ENCODE measurements around the gene WFIKKN2.

The WFIKKN2 gene

DNA sequence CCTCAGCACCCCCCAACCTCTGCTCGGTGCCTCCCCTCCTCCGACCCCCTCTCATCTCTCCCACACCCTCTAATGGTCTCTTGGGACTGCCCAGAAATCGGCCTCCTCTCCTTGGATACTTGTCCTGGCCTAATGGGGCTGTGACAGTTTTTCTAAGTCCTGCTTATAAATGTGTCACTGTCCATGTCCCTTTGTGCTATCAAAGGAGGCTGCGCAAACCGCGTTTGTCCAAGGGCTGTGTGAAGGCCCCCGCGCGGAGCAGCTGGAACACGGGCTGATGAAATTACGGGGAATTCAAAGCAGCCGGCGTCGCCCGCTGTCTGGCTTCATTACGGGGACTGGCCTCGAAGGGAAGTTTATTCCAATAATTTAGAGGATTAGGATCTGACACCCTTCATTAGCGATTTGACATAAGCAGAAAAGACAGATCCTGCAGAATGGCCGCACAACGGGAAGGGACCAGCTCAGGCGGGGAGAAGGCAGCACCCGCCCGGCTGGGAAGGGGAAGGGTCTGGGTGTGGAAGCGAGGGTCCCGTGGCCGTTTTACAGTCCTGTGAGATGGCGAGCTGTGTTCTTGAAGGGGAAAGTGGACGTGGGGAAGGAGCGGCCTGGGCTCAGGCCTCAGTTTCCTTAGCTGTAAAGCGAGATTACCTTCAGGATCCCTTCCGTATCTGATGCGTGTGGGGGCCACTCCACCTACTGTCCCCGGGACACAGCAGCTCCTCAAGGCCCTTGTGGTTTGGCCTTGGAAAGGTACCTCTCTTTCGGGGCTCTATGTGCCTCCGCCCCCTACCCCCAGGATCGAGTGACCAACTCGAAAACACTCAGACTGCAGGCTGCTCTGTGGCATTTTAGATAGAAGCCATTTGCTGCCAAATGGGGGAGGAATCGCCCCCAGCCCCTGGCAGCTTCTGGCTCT lies 1.6 kb upstream of the WFIKKN2 start:
- DNase-seq (ENCODE audit: low read depth) = no peak
- TF ChIP-seq, protein P1, sequence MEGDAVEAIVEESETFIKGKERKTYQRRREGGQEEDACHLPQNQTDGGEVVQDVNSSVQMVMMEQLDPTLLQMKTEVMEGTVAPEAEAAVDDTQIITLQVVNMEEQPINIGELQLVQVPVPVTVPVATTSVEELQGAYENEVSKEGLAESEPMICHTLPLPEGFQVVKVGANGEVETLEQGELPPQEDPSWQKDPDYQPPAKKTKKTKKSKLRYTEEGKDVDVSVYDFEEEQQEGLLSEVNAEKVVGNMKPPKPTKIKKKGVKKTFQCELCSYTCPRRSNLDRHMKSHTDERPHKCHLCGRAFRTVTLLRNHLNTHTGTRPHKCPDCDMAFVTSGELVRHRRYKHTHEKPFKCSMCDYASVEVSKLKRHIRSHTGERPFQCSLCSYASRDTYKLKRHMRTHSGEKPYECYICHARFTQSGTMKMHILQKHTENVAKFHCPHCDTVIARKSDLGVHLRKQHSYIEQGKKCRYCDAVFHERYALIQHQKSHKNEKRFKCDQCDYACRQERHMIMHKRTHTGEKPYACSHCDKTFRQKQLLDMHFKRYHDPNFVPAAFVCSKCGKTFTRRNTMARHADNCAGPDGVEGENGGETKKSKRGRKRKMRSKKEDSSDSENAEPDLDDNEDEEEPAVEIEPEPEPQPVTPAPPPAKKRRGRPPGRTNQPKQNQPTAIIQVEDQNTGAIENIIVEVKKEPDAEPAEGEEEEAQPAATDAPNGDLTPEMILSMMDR (IDR thresholded peaks at IDR 0.05; ENCODE audit: low read length, missing control alignments) = no peak
- H3K4me3 ChIP-seq (replicated peaks; ENCODE audit: low read depth, low read length) = no peak overlapping the region

DNA sequence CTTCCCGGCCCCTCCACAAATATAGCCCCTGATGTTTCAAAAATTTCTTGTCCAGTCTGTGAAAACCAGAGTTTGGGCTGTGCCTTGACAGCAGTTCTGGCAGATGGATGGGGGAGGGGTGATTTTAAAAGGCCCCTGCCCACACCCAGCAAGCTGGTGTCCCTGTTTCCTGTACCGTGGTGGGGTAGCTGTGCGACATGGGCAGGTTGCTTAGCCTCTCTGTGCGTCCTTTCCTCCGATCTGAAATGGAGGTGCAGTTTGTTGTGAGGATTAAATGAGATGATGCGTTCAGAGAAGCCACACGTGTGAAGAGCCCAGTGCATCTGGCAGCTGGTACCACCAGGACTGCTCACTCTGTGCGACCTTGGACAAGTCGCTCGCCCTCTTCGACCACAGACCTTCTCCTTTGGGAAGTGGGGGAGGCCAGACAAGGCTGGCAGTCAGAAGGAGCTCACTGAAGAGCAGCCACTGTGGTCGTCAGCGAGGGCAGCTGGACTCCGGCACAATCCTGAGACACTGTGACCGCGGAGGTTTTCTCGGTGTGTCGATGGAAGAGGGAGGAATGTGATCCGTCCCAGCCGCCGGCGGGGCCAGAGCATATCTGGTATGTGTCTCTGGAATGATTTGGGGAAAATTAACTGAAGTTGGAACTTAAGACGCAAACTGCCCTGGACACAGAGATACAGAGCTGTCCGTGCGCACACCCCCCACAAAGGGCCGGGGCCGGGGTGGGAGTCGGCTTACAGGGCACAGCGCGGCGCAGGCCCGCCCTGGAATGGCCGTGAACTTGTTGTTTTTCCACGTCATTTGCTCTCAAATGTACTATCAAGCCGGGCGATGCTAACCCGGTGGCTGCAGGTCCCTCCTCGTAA lies 721 bp upstream of the WFIKKN2 start:
- TF ChIP-seq, protein P1 (IDR thresholded peaks at IDR 0.05; ENCODE audit: low read length, missing control alignments) = no peak
- H3K4me3 ChIP-seq (replicated peaks; ENCODE audit: low read depth, low read length) = peak overlapping the region; percentile 14
- peak; percentile 42 for DNase-seq (ENCODE audit: low read depth)

DNA sequence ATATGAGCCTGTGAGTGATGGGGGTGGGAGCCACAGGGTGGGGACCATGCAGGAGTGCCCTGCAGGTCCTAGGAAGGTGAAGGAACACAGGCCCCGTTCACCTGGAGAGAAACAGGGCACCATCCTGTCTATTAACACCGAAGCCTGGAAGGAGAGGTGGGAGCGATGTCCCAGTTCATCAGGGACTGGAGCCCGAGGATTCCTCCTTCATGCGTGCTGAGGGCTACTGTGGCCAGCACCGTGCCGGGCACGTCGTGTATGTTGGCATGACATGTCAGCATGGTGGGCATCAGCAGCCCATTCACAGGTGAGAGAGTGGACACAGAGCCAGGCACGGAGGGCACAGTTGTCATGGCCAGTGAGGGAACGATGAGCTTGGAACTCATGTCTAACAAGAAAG lies 1.4 kb downstream of the WFIKKN2 start:
- TF ChIP-seq, protein P1 (IDR thresholded peaks at IDR 0.05; ENCODE audit: low read length, missing control alignments) = no peak
- DNase-seq (ENCODE audit: low read depth) = no peak

DNA sequence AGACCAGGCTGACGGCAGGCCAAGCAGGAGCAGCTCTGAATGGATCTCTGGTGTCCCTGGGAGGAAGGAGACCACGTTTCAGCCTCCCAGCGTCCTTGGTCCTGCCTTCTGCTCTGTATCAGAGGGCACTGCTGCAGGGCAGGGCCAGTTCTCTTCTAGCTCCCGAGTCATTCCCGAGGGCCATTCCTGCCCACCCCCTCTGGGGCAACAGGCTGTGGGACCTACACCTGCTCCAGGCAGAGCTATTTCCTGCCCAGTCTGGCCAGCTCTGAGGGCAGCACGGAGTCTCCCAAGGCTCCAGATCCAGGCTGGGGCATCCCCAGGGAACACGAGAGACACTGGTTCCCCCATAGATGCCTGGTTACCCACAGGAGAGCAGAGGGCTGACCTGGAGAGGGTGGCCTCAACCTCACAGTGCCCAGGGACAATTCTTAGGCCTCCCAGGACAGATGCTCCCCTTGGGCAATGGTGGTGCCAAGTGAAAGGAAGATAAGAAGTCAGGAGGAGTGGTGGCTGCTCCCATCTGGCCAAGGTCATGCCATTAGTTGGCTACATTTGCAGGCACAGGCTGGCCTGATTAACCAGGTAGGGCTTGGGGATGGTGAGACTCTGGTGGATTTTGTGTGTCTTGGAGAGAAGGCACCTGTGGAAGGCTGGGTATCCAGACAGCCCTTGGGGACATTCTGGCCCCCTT lies 2.0 kb downstream of the WFIKKN2 start:
- TF ChIP-seq, protein P1 (IDR thresholded peaks at IDR 0.05; ENCODE audit: low read length, missing control alignments) = no peak
- no peak overlapping the region for H3K4me3 ChIP-seq (replicated peaks; ENCODE audit: low read depth, low read length)

More for the DNA sequence above, 1.4 kb downstream of the WFIKKN2 start:
- no peak overlapping the region for H3K4me3 ChIP-seq (replicated peaks; ENCODE audit: low read depth, low read length)

DNA sequence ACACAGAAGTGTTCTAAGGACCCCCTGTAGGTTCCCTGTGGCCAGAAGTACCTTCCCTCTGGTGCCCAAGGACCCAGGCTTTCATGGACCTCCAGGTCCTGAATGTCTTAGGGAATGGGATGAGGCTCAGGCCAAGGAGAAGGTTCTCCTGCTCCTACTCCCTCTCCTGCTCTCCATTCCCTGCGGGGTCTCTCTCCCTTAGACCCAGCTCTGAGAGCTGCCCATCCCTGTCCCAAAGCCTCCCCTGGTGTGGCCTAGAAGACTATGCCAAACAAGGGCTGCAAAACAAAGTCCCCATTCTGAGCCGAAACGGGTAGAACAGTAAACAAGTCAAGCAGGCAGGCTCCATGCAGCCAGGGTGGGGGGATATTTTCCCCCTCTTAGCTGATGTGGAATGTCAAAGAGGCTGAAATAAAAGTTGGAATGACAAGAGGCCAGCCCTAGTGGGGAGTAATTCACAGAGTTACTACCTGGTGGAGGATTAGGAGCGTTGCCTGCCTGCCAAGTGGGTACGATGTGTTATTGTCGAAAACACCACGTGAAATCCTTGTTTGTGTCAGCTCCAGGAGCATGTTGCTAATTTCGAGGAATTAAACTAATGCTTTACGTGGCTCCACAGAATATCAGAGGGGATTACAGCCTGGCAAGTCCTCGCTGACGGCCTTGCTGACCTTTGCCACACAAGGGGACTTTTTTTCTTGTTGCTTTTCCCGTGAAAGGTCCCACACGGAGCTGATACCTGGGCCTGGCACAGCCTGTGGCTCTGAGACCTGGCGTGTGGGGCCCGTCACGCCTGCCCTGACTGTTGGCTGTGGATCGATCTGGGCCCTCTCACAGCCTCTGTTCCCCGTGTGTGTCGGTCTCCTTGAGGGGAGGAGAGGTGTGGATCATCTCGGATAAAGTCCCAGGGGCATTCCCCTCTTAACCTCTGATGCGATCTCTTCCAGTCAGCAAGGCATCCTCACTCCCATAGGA lies 2.9 kb downstream of the WFIKKN2 start:
- TF ChIP-seq, protein P1 (IDR thresholded peaks at IDR 0.05; ENCODE audit: low read length, missing control alignments) = no peak
- DNase-seq (ENCODE audit: low read depth) = no peak
- H3K4me3 ChIP-seq (replicated peaks; ENCODE audit: low read depth, low read length) = no peak overlapping the region

More for the DNA sequence above, 2.0 kb downstream of the WFIKKN2 start:
- DNase-seq (ENCODE audit: low read depth) = no peak

Measured in fibroblast of pulmonary artery (primary cell).